Measurements from ENCODE around the gene NLGN1. TPM values are rescaled to one million over a fixed set of nuclear protein-coding genes. Genes with fewer than 3 reads are reported as not detected.
"Not testable (repeated sequence)": the region's sequence is repeated elsewhere in the genome, so short reads cannot be mapped to it uniquely, and the experiment has no call there.

The NLGN1 gene
- total RNA-seq, 4 donors from 2014 or later = 2.2 to 5.8 (median 3.0) TPM

- DNase-seq (ENCODE audit: low spot score in 2 of 2) = no peak
- WGBS = 86% methylated on average over 2 of the region's 2 CpGs
- Histone ChIP-seq H3K4me1 (no peaks in the 10 kb centered on the region), H3K9me3 (no peaks in the 10 kb centered on the region), H3K36me3 (no peaks in the 10 kb centered on the region), H3K4me3 (no peak overlapping the region), H3K27me3 (peaks cover 6% of the 10 kb centered on the region), H3K27ac (no peak overlapping the region)
- no peak for TF ChIP-seq POLR2A (IDR thresholded peaks at IDR 0.05)
- TF ChIP-seq CTCF (IDR thresholded peaks at IDR 0.05) = no peak
- TF ChIP-seq EP300 (IDR thresholded peaks at IDR 0.05) = no peak
- TF ChIP-seq POLR2AphosphoS5 (IDR thresholded peaks at IDR 0.05) = no peak
These were observed 193.9 kb downstream of the NLGN1 start for GRCh38 chr3:173591401-173591800.

- not testable (repeated sequence) for H3K9me3 ChIP-seq; H3K27ac ChIP-seq; H3K36me3 ChIP-seq; H3K4me3 ChIP-seq; DNase-seq (ENCODE audit: low spot score in 2 of 2); H3K4me1 ChIP-seq; H3K27me3 ChIP-seq
- WGBS = 59% methylated on average over 3 of the region's 3 CpGs
These were observed 197.3 kb downstream of the NLGN1 start for GRCh38 chr3:173594881-173595280.

DNA sequence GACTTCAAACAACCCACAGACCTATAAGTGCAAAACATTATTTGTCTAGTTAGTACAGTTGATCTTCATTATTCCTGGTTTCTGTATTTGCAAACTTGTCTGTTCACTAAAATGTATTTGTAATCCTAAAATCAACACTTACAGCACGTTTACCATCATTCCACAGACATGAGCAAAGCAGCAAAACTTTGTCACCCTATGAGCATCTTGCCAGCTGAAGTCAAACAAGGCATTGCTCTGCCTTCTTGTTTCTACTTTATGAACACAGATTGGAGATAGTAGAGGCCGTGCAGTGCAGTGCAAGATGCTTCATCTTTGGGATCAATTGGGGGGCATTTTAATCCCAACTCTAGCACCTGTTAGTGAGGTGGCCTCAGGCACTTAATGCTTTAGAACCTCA lies 202.1 kb downstream of the NLGN1 start:
- no peak overlapping the region for H3K27ac ChIP-seq
- no peaks in the 10 kb centered on the region for H3K36me3 ChIP-seq
- DNase-seq (ENCODE audit: low spot score in 2 of 2) = no peak
- no peaks in the 10 kb centered on the region for H3K27me3 ChIP-seq
- no peaks in the 10 kb centered on the region for H3K4me1 ChIP-seq
- no peaks in the 10 kb centered on the region for H3K9me3 ChIP-seq
- TF ChIP-seq POLR2A (IDR thresholded peaks at IDR 0.05) (no peak), EP300 (IDR thresholded peaks at IDR 0.05) (no peak), CTCF (IDR thresholded peaks at IDR 0.05) (no peak)
- WGBS = 56% methylated on average over 2 of the region's 2 CpGs
- no peak overlapping the region for H3K4me3 ChIP-seq

DNA sequence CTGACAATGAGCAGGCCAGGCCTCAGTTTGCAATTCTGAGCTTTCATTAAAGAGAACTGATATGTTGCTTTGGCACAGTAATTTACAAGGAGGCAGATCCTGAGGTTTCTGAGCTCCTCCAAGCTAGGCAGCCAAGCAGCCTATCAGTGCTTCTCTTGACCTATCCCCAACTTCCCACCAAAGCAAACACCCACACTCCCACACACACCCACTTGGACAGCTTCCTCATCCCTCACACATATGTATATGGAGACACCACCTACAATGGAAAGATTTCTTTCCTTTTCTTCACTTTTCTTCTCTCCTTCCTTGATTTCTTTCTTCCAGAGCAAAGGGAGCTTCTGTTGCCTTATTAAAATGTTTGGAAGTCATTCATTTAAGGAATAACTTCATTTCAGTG lies 217.0 kb downstream of the NLGN1 start:
- DNase-seq (ENCODE audit: low spot score in 2 of 2) = no peak
- Histone ChIP-seq H3K4me3 (no peak overlapping the region), H3K27ac (no peak overlapping the region), H3K27me3 (no peaks in the 10 kb centered on the region), H3K9me3 (no peaks in the 10 kb centered on the region), H3K36me3 (no peaks in the 10 kb centered on the region), H3K4me1 (no peaks in the 10 kb centered on the region)
- TF ChIP-seq EP300 (IDR thresholded peaks at IDR 0.05) = no peak
- TF ChIP-seq POLR2AphosphoS5 (IDR thresholded peaks at IDR 0.05) = no peak
- TF ChIP-seq CTCF (IDR thresholded peaks at IDR 0.05) = no peak
- no peak for TF ChIP-seq POLR2A (IDR thresholded peaks at IDR 0.05)

- Histone ChIP-seq H3K4me1 (no peaks in the 10 kb centered on the region), H3K36me3 (no peaks in the 10 kb centered on the region), H3K9me3 (no peaks in the 10 kb centered on the region), H3K4me3 (no peak overlapping the region), H3K27ac (no peak overlapping the region), H3K27me3 (no peaks in the 10 kb centered on the region)
- no peak for DNase-seq (ENCODE audit: low spot score in 2 of 2)
- TF ChIP-seq POLR2AphosphoS5 (IDR thresholded peaks at IDR 0.05) (no peak), POLR2A (IDR thresholded peaks at IDR 0.05) (no peak), EP300 (IDR thresholded peaks at IDR 0.05) (no peak), CTCF (IDR thresholded peaks at IDR 0.05) (no peak)
These were observed 218.1 kb downstream of the NLGN1 start for GRCh38 chr3:173615661-173616060.

- Histone ChIP-seq H3K36me3 (no peaks in the 10 kb centered on the region), H3K27me3 (no peaks in the 10 kb centered on the region), H3K4me1 (no peaks in the 10 kb centered on the region), H3K4me3 (no peak overlapping the region), H3K9me3 (no peaks in the 10 kb centered on the region), H3K27ac (no peak overlapping the region)
- TF ChIP-seq POLR2A (IDR thresholded peaks at IDR 0.05) (no peak), POLR2AphosphoS5 (IDR thresholded peaks at IDR 0.05) (no peak), CTCF (IDR thresholded peaks at IDR 0.05) (no peak), EP300 (IDR thresholded peaks at IDR 0.05) (no peak)
- 49% methylated on average over 5 of the region's 5 CpGs for WGBS
- DNase-seq (ENCODE audit: low spot score in 2 of 2) = no peak
These were observed 219.9 kb downstream of the NLGN1 start for GRCh38 chr3:173617490-173617889.

Data from suprapubic skin (tissue), 4 donors.